ENCODE data around the gene GDAP2.
A peak's percentile ranks its signal among the peaks of the same experiment; 100 is the strongest.
"Not testable (repeated sequence)": the region's sequence is repeated elsewhere in the genome, so short reads cannot be mapped to it uniquely, and the experiment has no call there.

GDAP2 gene

GRCh38 chr1:117929343-117930172, at the start of gene GDAP2, which contains the start of gene WDR3:
GDAP2 (minus strand) TSS chr1:117929621; CDS start chr1:117920357, 9,264 bp downstream.
WDR3 (plus strand) TSS chr1:117929739; CDS start chr1:117933320, 3,581 bp downstream.
- peak; percentile 94 for DNase-seq (ENCODE audit: low read depth)

DNA sequence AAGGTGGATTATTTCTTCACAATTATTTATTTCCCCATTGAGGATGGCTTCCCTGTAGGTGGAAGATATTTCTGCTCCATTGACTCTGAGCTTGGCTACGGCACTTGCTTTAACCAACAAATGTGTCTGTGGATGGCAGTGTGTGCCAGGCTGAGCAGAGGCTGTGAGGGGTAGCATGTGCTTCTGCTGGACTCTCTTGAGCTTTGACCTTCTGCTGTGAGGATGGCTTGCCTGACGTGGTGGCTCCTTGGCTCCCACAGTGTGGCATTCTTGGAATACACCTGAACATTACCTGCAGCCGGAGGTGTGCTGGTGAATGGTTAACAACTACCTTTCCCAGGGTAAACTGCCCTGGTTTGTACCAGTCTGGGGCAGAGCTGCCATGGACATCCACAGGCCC, 47.0 kb upstream of the GDAP2 start:
- DNase-seq (ENCODE audit: low read depth): no peak

GRCh38 chr1:117971777-117972176, 42.4 kb upstream of the GDAP2 start:
- no peak for DNase-seq (ENCODE audit: low read depth)

- DNase-seq (ENCODE audit: low read depth): no peak
These were observed 40.8 kb upstream of the GDAP2 start for GRCh38 chr1:117970252-117970651.

DNA sequence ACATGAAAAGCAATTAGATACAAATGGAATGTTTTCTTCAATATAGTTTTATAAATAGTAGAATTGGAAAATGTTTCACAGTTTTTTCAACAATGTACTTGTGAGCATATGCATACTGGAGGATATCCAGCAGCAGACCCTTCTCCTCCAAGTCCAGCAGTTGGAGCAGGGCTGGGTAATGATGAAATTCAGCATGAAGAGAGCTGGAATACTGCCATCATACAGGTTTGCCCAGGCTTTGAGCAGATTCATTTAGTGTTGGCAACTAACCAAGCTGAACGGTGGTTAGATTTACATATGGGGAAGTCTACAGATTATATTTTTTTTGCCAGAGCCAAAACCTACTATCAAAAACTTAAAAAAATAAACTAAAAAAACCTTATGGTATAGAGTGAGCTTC, 38.5 kb upstream of the GDAP2 start:
- no peak for DNase-seq (ENCODE audit: low read depth)

DNA sequence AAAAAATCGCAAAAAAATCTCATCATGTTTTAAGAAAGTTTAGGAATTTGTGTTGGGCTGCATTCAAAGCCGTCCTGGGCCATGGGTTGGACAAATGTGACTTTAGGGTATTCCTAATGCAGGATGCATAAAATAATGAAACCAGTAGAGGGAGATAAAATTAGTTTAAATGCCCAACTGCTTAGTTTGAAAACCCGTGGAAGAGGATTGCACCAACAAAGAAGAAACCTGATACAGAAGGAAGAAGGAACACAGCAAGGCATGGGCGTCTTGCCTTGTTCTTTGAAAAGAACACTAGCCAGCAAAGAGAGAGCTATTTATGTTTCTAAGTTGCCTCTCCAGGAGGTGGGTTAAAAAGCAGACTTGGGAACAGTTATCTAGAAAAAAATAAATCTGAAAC, 38.1 kb upstream of the GDAP2 start:
- DNase-seq (ENCODE audit: low read depth): no peak

DNA sequence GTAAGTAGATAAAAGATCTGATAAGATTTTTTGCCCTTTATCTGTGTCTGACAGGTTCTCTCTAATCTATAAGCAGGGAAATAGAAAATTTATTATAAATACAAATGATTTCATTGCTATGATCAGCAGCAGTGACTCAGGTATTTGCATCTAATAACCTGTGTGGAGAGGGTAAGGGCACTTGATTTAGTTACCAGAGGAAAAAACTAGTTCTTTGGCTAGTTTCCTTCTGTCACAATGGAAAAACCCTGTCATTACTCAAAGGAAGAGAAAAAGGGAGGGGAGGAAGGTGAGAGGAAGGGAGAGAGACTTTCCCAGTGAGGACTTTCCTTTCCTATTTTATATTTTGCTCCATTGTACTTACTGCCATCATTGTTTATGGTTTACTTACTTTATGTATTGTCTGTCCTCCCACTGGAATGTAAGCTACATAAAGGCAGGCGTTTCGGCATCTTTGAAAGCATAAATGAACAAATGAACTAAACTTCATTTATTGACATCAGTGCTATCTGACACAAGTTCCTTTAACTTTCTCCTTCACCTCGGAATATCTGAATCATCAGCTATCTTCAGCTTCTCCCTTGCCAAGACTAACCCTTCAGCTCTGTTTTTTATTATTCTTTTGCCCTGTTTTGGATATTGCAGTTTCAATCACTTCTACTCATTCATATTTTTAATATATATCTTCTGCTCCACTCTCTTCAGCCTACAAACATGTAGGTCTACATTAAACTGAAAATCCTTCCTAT, 35.0 kb upstream of the GDAP2 start:
- no peak for DNase-seq (ENCODE audit: low read depth)

GRCh38 chr1:117959364-117959763, 29.9 kb upstream of the GDAP2 start:
- DNase-seq (ENCODE audit: low read depth): no peak

GRCh38 chr1:117952386-117952785, 23.0 kb upstream of the GDAP2 start:
- no peak for DNase-seq (ENCODE audit: low read depth)

GRCh38 chr1:117942293-117942692, 12.9 kb upstream of the GDAP2 start:
- no peak for DNase-seq (ENCODE audit: low read depth)

- DNase-seq (ENCODE audit: low read depth): no peak
These were observed 4.3 kb upstream of the GDAP2 start for GRCh38 chr1:117933769-117934168.

GRCh38 chr1:117932576-117932975, 3.2 kb upstream of the GDAP2 start:
- DNase-seq (ENCODE audit: low read depth): no peak

DNA sequence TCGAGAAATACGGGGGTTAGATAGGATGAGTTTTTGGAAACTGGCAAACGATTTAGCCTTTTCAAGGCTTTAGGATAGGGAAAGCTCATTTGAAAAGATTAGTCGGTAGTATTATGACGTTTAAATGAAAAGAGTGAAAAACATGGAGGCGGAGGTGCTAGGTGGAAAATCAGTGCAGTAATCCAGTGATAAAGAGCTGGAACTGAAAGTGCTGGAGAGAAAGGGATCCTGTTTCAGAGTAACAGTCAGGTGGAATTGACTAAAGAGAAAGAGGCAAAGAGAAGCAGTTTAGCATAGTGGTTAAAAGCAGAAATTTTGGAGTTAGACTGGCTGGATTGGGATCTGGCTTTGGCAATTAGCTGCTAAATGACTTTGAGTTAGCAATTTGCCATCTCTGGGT, 1.1 kb upstream of the GDAP2 start:
- DNase-seq (ENCODE audit: low read depth): no peak

- DNase-seq (ENCODE audit: low read depth): no peak
These were observed 689 bp upstream of the GDAP2 start for GRCh38 chr1:117930173-117930447.

GRCh38 chr1:117928881-117929342, 509 bp downstream of the GDAP2 start:
- peak; percentile 1 for DNase-seq (ENCODE audit: low read depth)

DNA sequence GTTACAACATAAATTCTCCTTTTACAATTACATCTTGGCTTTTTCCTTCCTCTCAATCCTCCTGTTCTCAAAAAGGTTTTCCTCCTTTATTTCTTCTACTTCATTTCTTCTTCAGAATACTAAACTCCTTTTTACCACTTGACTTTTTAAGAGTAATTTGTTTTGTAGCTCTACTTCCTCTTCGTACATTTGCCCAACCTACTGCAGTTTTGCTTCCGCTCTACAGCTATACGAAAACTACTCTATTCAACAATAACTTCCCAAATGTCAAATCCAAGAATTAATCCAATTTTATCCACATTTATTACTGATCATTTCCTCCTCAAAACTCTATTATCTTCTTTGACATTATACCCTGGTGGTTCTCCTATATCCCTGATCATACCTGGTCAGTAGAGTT, 3.4 kb downstream of the GDAP2 start:
- no peak for DNase-seq (ENCODE audit: low read depth)

GRCh38 chr1:117922717-117923116, 6.7 kb downstream of the GDAP2 start:
- not testable (repeated sequence) for DNase-seq (ENCODE audit: low read depth)

- DNase-seq (ENCODE audit: low read depth): no peak
These were observed 7.4 kb downstream of the GDAP2 start for GRCh38 chr1:117921991-117922390.

- DNase-seq (ENCODE audit: low read depth): no peak
These were observed 10.0 kb downstream of the GDAP2 start for GRCh38 chr1:117919376-117919775.

- DNase-seq (ENCODE audit: low read depth): no peak
These were observed 18.4 kb downstream of the GDAP2 start for GRCh38 chr1:117911051-117911450.

- no peak for DNase-seq (ENCODE audit: low read depth)
These were observed 24.4 kb downstream of the GDAP2 start for GRCh38 chr1:117905019-117905418.

GRCh38 chr1:117904485-117904884, 24.9 kb downstream of the GDAP2 start:
- DNase-seq (ENCODE audit: low read depth): no peak

DNA sequence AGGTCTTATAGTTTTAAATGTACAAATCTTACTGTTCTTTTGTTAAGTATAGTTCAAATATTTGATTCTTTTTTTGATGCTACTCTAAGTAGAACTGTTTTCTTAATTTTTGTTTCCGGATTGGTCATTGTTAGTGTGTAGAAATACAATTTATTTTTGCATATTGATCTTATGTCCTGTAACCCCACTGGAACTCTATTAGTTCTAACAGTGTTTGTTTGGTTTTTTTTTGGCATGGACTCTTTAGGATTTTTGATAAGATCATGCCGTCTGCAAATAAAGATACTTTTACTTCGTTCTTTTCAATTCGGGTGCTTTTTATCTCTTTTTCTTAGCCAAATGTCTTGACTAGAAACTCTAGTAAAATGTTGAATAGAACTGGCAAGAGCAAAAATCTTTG, 26.5 kb downstream of the GDAP2 start:
- no peak for DNase-seq (ENCODE audit: low read depth)

All from activated T-cell treated with anti-CD3 and anti-CD28 coated beads for 24 hours (primary cell).